NCI-H748 (cell line): Measurements from ENCODE around the gene NIN.
"Not testable (repeated sequence)": the region's sequence is repeated elsewhere in the genome, so short reads cannot be mapped to it uniquely, and the experiment has no call there.

Experiments
- DNase-seq: peaks from one replicate; lab custom pipeline; 2025; ENCODE audit not compliant: unreplicated experiment; lab: John Stamatoyannopoulos, UW

Gene NIN

GRCh38 chr14:50819303-50819702 lies 11.7 kb downstream of the NIN start:
- not testable (repeated sequence) for DNase-seq

- DNase-seq: no peak
Measured at GRCh38 chr14:50816395-50817047, 14.4 kb downstream of the NIN start.

DNA sequence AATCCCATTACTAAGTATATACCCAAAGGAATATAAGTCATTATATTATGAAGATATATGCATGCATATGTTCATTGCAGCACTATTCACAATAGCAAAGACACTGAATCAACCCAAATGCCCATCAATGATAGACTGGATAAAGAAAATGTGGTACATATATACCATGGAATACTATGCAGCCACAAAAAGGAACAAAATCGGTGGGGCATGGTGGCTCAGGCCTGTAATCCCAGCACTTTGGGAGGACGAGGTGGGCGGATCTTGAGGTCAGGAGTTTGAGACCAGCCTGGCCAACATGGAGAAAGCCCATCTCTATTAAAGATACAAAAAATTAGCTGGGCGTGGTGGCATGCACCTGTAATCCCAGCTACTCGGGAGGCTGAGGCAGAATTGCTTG lies 15.4 kb downstream of the NIN start:
- DNase-seq: not testable (repeated sequence)

DNA sequence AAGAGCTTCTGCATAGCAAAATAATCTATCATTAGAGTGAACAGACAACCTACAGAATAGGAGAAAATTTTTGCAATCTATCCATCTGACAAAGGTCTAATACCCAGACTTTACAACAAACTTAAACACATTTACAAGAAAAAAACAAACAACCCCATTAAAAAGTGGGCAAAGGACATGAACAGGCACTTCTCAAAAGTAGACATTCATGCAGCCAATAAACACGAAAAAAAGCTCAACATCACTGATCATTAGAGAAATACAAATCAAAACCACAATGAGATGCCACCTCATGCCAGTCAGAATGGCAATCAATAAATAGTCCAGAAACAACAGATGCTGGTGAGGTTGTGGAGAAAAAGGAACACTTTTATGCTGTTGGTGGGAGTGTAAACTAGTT lies 15.9 kb downstream of the NIN start:
- not testable (repeated sequence) for DNase-seq

- DNase-seq: no peak
Measured at GRCh38 chr14:50814161-50814560, 16.8 kb downstream of the NIN start.

DNA sequence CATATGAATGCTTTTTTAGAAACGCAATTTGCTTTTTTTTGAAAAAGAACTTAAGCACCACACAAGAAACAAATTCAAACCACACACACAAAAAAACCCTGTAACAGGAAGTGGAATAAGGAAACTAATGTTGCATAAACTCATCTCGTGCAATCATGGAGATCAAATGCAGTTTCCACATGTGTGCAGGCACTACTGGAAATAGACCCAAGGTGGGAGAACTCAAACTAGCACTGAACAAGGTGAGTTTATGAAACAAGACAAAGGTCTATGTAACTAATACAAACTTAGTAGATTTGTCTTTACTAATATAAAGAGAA lies 17.5 kb downstream of the NIN start:
- no peak for DNase-seq

DNA sequence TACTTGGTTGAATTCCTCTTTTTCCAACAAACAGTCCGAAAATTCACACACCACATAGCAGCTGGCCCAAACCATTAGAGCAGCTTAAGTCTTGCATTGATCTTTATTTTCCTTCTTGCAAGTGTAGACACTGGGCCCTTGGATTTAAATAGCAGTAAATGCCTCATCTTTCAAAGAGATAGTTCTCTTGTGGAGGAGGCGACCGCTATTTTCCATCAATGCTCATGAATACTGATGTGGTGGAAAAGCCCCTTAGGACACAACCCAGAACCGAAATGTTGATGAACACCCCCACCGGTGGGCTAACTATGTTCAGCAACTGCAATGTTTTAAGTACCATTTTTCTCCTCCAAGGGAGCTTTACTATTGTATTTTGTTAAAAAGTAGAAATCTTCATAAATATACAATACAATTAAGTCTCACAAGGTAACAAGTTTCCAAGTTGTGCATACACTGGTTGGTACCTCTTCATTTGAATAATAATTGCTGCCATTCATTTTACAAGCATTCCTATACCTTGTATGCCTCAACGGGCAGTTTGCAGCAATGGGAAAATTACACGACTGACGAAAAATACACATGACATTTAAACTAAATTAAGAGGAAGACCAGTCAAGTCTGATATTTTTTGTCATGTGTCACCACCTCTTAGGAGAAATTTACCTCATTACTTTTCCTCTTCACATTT lies 18.0 kb downstream of the NIN start:
- no peak for DNase-seq

DNA sequence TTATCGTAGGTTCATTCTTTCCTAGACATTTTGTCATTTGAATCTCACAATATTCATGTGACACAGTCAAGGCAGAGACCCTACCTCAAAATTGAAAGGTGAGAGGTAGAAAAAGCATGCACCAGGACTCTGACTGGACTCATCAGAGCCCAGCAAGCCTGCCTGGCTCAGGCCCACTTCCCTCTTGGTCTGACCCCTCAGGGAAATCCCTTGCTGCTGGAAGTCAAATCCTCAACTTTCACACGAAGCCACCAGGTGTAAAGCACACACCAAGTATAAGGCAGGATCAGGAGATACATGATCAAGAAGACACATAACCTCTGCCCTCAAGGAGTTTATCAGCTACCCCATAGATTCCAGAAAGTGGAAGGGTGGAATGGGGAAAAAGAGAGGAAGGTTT lies 18.8 kb downstream of the NIN start:
- no peak for DNase-seq

- DNase-seq: no peak
Measured at GRCh38 chr14:50808053-50808452, 22.9 kb downstream of the NIN start.

- DNase-seq: no peak
Measured at GRCh38 chr14:50806241-50806933, 24.6 kb downstream of the NIN start.

- no peak for DNase-seq
Measured at GRCh38 chr14:50805396-50805795, 25.6 kb downstream of the NIN start.

GRCh38 chr14:50804181-50804721 lies 26.7 kb downstream of the NIN start:
- DNase-seq: no peak

DNA sequence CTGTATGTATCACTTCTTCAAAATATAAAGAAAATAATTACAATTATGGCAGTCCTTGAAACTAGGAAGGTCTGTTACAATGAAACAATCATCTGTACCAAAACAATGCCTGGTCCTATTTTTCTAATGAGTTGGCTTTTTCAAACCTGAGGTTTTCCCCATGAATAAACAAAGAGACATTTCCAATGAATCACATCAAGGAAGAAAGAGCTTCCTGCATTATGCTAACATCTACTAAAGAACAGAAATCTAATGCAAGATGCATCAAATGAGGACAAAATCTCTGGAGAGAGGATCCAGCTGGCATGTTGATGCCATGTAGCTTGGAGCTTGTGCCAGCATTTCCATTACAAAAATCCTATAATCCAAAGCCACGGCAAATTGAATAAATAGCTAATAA lies 29.3 kb downstream of the NIN start:
- DNase-seq: no peak

GRCh38 chr14:50800032-50800431 lies 30.9 kb downstream of the NIN start:
- DNase-seq: no peak

DNA sequence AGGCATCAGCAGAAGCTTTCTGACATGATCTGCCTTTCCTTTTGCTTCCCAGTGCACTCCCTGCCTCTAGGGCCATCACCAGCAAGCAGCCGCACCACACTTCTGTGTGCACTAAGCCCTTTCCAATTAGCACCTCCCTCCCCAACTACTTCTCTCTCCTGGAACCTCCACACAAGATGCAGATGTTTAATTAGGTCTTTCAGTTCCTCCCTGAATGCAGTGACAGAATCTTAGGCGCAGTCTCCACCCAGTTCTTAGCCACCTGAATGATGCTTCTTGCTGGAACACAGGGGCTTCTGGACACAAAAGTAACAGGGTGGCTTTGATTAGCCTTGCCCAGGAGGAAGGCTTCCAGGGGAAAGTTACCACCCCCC lies 32.9 kb downstream of the NIN start:
- DNase-seq: no peak

DNA sequence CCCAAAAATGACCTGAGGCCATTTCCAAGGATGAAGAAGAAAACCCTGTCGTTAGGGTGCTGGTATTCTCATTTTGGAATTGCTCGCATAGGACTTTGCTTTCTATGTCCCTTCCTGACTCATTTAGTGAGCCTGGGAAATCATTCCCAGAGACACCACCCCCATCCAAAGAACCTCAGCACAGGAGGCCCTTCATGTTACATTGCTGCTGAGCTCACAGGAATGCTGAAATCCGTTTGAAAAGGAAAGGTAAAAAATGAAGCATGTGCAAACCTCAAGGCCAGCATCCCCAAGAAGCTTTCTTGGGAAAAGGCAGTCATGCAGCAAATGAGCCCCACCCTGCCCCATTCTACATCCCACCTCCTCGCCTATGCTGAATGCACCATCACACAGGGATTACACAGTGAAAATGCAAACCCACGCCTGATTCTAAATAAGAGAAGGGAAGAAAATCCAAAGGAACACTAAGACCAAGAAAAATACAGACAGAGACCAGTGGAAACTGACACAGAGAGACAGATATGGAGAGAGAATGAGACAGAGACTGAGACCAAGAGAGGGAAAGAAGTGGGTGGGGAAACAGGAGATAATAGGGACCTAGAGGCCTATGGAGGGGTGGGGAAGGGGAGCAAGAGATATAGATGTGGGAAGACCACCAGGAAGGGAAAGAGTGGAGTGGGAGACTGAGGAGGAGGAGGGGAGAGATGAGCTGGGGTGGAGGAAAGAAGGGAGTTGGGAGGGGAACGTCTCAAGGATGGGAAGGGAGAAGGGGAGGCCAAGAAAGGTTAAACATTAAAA lies 33.5 kb downstream of the NIN start:
- no peak for DNase-seq

GRCh38 chr14:50796390-50796789 lies 34.6 kb downstream of the NIN start:
- DNase-seq: no peak

GRCh38 chr14:50795909-50796308 lies 35.1 kb downstream of the NIN start:
- no peak for DNase-seq

- no peak for DNase-seq
Measured at GRCh38 chr14:50795142-50795541, 35.8 kb downstream of the NIN start.

DNA sequence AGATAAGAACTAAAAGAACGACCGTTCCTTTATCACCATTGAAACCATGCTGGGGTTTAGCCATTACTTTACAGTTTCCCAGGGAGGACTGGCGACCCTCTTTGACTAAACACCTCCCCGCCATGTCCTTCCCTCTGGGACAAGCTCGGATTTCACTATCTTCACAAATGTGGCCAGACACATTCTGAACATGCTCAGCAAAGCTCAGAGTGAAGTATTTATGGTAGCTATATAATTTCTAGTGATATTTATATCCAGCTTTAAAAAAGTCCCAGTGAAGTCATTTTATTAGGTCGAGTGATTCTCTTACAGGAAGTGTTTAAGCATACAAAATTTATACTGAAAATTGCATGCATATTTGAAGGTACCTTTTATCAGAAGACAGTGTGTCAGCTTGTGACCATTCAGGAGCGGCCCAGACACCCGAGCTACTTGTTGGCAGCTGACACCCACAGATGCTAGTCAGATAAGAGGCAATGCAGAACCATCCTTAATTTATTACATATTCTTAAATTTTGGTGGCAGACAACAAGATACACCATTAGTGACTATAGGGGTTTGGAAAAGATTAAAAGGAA lies 36.8 kb downstream of the NIN start:
- no peak for DNase-seq

DNA sequence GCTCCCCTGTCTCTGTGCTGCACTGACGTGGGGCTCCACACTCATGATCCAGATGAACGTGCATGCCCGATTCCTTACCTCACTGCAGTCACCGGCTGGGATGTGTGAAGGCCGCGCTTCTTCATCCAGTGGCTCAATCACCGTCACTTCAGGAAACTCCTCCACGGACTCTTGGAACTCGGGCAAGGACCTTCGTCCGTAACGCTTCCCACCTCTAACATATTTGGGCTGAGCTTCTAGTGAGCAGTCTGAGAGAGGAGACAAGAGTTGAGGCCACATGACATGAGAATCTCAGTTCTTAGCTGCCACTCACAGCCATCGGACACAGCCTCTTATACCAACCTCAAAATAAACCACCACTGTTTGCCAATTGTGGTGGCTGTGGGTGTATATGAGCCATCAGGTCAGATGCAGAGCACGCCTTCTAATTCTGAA lies 38.3 kb downstream of the NIN start:
- DNase-seq: no peak
